Activated CD8-positive, alpha-beta memory T cell treated with anti-CD3 and anti-CD28 coated beads for 4 hours (primary cell): ENCODE results near the gene PABPN1L.

Experiments used
- DNase-seq, 2 donors: peaks; one replicate each; pipeline ENCODE4 v3.0.0-alpha.2; 2020; ENCODE audit warnings: low read depth in 2 of 2

The PABPN1L gene, protein sequence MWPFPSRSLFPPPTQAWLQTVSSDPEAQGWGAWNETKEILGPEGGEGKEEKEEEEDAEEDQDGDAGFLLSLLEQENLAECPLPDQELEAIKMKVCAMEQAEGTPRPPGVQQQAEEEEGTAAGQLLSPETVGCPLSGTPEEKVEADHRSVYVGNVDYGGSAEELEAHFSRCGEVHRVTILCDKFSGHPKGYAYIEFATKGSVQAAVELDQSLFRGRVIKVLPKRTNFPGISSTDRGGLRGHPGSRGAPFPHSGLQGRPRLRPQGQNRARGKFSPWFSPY

DNA sequence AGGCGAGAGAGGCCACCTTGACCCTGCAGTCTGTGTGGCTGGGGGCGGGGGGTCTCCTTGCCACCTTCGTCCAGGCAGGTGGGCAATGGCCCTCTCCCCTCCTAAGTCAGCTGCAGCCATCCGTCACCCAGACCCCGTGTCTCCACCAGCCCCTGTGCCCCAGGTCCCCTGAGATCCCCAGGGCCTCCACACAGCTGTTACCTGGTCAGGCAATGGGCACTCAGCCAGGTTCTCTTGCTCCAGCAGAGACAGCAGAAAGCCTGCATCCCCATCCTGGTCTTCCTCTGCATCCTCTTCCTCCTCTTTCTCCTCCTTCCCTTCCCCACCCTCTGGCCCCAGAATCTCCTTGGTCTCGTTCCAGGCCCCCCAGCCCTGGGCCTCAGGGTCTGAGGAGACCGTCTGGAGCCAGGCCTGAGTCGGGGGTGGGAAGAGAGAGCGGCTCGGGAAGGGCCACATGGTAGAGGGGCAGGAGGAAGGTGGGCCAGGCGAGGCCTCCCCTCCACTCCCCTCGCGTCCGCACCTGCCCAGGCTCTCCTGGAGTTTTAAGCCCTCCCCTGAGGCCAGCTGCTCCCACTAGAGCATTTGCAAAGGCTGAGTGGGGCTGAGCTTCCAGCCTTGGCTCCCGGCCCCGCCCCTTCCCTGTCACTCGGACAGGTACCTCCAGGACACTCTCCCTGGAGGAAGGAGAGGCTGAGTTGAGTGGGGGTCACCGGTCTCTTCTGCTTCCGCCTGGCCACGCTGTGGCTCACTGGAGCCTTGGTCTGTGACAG, at the start of gene PABPN1L:
Gene PABPN1L, minus strand, starts transcription at position 510 of the 770 bp plus-strand sequence. Its CDS starts 54 bp downstream, at position 456.
- DNase-seq: no peak

DNA sequence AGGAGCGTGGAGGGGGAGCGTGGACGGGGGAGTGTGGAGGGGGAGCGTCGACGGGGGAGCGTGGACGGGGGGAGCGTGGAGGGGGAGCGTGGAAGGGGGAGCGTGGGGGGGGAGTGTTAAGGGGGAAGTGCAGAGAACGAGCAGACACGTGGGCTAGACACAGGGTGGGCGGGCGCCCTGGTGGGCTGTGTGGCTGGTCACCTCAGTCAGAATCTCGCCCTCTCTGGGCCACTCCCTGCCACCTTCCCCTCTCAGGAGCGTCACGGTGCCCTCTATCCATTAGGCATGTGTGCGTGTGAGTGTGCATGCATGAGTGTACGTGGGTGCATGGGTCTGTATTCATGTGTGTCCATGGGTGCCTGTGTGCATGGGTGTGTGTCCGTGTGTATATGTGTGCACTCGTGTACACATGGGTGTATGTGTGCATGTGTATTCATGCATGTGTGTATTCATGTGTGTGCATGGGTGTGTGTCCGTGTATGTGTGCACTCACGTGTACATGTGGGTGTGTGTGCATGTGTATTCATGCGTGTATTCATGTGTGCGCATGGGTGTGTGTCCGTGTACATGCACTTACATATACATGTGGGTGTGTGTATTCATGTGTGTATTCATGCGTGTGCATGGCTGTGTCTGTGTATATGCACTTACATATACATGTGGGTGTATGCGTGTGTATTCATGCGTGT, 49.3 kb upstream of the PABPN1L start:
- DNase-seq: no peak

DNA sequence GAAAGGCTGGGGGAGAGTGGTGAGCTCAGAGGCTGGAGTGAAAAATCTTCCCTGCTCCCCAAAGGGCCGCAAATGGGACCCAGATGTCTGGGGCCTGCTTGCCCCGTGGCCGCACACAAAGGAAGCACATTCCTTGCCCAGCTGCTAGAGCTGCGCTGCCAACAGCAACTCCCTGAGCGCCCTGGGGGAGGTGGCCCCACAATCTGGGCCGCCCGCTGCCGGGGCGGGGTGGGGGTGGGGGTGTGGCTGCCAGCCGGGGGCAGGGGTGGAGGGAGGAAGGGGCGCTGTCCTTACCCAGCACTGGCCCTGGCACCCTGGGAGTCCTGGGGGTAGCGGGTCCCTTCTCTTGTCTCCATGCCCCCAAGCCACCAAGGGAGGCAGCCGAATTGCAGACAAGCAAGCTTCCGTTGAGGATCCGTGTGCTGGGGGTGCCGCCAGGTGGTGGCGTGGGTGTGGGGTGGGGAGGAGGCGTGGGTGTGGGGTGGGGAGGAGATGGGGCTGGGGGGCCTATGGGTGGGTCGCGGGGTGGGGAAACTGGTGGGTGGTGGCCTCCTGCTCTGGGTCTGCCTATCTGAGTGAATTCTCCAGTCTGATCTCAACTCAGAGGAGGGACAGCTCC, 48.4 kb upstream of the PABPN1L start:
- DNase-seq: no peak

DNA sequence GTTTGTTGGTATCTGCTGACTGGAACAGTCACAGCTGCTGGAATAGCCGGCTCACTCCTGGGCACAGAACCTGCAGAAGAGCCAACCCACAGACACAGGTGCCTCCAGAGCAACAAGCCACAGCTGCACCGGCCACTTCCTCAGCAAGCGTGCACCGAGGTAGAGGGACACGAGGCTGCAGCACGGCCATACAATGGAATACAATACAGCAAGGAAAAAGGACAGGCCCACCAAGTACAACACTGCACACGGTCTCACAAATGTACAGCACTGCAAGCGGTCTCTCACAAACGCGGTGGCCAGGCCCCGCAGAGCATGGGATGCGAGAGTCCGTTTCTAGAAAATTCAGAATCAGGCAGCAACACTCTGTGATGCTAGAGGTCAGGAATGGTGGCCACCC, 47.4 kb upstream of the PABPN1L start:
- no peak for DNase-seq

DNA sequence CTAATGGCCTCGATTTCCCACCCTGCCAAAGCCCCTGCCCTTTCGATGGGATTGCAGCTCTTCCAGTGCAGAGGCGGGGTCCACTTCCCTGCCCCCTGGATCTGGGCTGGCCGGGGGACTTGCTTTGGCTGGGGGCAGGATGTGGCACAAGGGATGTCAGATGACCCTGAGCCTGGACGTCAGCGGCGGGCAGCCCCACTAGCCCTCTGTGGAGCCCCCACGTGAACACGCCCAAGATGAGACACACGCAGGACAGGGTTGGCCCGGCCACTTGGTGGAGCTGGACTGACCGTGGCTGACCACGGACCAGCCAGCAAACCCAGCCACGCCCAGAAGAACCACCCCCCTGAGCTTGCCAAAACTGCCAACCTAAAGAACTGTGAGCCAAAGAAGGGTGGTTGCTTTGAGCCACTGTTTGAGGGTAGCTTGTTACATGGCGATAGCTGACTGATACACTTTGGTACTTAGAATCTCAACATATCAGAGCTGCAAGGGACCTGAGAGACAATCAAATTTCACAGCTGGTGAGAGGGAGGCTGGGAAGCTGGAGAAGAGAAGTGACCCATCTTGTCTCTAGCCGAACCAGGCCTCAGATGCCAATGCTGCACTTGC, 46.6 kb upstream of the PABPN1L start:
- DNase-seq: no peak

DNA sequence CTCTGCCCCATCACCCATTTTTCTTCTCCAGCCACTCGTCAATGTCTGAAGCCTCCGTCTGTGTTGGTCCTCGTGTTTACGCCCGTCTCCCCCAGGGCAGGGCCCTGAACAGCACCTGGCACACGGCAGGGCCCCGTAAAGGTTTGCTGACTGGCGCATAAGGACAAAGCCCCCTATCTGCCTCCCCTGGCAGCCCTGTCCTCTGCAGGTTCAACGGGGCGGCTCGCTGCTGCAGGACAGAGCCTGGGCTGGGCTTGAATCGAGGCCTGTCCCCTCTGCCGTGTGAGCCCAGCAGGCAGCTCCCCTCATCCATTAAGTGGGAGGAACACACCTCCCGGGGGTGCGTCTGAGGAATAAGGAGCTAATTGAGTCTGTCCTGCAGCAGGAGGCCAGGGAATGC, 46.1 kb upstream of the PABPN1L start:
- DNase-seq: no peak

DNA sequence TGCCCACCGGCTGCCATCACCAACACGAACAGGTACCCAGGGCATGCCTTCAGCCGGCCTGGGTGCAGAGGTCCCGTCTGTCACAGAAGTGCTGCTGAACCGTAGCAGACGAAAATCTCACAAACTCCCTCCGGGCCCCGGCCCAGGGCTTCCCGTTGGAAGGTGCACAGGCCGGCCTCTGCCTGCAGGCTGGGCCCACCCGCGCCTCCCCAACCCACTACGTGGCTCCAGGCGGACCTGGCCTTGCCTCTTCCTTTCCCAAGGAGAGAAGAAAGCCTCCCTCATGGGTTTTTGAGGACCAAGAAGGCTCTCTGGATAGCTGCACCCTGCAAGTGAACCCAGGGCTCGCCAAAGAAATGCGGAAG, 45.5 kb upstream of the PABPN1L start:
- no peak for DNase-seq

DNA sequence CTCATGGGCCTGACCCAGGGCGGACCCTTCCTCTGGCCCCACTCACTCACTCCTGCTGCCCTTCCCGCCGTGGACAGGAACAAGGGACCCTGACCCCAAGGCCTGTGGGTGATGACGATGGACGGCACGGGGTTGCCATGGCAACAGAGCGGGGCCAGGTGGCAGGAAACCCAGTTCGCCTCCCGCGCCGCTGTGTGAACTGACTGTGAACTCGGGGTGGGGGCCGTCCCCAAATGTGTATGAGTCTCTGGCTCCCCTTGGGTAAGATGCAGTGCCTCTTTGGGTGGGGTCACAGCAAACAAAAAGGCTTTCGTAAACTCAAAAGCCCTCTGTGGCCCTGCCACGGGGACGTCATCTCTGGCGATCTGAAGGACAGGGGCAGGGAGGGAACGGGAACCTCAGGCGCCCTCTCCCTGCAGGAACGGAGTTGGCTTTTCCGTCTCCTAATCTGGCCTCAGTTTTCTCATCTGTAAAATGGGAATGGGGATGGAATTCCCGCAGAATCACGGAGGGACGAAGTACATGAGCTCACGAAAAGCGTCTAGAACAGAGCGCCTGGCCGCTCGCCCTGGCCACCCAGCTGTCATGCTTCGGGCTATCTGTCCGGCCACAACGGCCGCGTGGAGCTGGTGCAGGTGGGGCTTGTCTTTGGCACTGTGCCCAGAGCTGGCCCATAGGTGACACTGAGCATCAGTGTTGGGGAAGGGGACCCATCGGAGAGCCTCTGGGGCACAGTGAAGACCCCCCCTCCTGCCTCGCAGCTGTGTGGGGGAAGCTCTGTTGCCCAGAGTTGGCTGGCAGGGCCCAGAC, 44.9 kb upstream of the PABPN1L start:
- DNase-seq: no peak

DNA sequence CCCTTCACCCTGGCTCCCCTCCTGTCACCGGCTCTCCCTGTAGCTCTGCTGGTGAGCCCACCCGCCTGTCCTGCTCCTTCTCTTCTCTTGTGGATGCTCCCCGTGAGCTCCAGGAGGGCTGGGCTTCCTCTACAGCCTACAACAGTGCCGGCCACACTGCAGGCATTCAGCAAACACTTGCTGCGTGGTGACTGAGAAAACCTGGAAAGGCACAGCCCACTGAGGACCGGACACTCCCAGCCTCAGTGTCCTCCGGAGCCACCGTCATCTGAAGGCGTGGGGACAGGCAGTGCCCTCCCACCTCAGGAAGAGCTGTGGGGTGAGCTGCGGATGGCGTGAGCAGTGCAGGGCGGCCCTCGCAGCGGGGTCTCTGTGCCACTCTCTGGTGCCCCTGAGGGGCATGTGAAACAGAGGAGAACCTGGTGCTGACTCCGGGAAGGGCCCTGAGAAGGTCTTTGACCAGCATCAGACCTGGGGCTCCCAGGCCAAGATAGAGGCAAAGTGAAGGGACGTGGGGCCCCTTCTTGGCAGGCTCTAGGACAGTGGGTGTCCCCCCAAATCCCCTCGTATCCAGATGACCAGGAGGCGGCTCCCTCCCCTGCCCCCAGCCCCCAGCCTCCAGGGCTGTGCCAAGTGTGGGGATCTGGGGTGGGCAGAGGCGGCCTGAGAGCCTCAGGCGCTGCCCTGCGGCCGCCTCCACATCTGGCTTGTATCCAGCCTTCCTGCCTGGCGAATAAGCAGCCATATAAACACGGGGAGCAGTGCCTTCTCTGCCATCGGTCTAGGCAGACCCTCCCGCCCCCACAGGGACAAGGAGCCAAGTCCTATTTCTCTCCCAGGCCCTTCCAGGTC, 44.0 kb upstream of the PABPN1L start:
- DNase-seq: no peak

DNA sequence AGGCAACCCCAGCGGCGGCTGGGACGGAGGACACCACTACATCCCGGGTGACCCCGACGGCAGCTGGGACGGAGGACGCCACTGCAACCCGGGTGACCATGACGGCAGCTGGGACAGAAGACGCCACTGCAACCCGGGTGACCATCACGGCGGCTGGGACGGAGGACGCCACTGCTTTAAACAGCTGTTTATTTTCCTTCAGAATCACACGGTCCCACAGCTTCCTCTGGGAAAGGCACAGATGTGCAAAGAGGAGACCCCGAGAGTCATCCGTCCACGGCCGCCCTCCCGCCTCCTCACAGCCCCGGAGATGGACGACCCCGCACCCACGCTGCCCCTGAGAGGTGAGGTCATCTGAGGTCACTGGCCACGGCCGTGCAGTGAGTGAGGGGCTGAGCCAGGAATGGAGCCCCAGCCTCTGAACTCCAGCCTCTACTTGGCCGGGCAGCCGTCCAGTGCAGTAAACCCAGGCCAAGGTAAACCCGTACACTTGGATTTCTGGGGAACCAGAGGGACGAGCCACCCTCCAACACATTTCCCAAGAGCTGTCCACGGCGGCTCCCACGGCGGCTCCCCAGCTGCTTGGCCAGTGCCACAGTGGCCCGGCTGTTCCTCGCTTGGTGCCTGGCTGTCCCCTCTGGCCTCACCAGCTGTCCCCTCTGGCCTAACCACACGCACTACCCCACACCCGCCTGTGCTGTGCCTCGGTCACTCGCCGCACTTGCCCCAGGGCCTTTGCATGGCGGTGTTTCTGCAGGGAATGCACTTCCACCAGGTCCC, 43.2 kb upstream of the PABPN1L start:
- DNase-seq: no peak

DNA sequence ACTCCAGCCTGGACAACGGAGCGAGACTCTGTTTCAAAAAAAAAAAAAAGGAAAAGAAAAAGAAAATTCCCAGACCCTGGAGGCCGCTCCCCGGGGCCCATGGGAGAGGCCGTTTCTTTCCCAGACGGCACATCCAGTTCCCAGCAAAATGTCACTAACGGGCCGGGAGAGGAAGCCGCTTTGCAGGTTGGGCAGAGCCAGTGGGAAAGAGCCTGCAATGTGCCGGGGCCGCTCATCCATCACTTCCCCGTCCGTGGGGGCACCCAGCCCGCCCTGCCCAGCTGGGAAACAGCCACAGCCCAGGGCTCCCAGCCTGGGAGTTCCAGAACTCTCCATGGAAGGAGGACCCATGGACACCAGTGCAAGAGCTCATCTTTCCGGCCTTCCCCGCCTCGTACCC, 41.8 kb upstream of the PABPN1L start:
- DNase-seq: no peak

DNA sequence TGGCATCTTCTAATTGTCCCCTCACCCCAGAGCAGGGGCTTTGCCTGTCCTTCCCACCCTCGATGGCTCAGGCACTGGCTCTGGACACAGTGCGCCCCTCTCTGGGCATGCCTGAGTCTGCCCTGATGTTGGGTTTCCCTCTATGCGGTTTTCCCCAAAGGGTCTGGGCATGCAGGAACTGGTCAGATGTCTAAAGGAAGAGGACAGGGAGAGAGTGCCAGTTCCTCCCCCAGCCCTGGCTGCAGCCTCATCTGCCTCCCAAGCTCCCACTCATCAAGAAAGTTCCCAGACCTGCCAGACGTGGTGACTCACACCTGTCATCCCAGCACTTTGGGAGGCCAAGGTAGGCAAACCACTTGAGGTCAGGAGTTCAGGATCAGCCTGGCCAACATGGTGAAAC, 41.3 kb upstream of the PABPN1L start:
- DNase-seq: no peak

DNA sequence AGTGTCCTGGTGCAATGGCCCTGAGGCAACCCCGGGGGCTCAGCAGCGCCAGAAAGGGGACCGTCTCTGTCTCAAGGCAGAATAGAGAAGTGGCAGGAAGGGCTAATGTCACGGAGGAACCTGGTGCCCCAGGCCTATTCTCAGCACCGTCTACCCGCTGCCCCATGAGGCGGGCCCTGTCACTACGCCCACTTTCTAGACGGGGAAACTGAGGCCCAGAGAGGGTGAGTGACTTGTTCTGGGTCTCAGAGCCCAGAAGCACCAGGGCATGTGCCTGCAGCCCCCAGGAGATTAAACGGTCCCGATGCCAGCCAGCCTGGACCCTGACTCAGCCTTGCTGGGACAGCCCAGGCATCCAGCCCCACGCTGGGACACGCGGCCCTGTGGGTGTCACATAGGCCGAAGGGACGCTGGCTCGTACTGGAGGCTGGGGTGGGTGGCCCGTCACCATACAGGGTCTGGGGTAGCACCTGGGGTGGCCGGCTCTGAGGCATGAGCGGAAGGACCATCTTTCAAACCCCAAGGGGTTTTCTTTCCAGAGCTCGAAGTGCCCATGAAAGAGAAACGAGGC, 40.2 kb upstream of the PABPN1L start:
- no peak for DNase-seq

DNA sequence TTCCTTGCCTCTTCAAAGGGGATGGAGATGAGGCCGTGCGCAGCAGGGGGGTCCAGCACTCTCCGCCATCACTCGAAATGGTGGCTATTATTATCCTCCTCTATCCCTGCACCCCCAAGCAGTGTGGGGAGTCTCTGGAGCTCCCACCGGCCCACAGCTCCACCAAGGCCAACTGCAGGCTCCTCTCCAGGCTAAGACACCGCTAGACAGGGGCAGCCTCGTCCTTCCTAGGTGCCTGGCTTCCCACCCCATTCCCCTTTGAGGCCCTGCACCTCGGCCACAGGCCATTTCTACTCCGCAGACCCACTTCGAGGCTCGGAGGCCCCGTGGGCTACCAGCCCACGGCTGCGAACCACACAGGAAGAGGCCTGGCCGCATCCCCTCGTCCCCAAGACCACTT, 39.6 kb upstream of the PABPN1L start:
- DNase-seq: no peak

DNA sequence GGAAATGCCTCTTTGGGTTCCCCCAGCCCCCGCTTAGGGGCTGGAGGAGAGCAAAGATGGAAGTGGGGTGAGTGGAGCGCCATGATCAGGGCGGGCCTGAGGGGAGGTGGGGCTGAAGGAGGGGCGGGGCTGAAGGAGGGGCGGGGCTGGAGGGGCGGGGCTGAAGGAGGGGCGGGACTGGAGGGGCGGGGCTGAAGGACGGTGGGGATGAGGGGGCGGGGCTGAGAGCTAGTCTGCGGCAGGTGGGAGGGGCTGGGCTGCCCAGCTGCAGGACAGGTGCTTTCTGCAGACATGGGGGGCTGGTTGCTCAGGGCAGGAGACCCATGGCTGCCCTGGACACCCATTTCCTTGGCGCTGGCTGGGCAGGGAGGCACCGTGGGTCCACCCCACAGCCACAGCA, 39.1 kb upstream of the PABPN1L start:
- no peak for DNase-seq

DNA sequence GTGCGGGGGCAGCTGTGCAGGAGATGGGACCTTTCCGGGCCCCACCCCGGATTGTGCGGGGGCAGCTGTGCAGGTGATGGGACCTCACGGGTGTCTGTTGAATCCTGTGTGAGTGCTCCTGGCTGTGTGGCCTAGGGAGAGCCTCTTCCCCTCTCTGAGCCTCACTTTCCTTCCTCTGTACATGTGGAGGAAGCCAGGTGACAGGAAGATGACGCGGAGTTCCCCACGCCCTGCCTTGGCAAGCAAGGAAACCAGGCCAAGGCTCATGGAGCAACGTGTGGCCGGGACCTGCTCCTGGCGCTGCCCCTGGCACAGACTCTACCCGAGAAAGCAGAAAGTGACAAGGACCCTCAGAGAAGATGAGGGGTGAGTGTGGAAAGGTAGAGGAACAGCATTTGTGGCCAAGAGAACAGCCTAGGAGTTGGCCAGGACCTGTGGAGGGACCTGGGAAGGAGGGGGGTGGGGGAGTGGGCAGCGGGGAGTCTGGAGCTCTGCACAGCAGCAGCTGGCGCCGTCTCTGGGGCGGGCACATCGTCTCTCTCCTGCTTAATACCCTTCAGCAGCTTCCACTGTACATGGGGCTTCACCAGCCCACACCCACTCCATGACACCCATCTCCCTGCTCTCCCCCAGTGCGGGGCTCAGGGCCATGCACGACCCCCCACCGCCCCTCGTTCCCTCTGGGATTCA, 38.4 kb upstream of the PABPN1L start:
- DNase-seq: no peak

DNA sequence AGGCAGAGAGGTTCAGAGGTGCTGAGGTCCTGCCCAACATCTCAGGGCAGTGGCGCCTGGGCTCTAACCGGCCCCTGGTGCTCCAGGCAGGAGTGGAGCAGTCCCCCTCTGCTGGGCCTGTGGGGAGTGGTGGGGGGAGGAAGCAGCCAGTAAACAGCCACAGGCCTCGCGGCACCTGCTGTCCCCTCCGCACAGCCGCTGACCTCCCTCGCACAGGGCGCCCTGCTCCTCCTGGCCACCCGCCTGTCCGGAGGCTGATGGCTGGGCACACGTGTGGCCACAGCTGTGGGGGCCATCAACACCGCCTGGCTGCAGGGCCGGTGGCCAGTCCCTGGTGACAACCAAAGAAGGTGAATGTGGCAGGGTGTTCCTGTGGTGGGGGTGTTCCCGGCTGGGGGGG, 36.8 kb upstream of the PABPN1L start:
- no peak for DNase-seq

DNA sequence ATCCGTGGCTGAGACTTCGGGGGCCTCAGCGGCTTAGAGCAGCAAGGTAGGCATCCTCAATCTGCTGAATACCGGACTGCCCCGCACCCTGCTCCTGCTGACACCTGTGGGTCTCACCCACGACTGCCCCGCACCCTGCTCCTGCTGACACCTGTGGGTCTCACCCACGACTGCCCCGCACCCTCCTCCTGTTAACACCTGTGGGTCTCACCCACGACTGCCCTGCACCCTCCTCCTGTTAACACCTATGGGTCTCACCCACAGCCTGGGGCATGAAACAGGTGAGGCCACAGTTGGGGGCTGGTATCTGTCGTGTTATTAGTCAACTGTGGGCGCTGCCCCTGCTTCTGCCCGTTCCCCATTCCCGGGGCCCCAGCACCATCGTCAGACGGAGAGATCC, 36.3 kb upstream of the PABPN1L start:
- no peak for DNase-seq
